GM19455 (cell line): Measurements from ENCODE around the gene PLEKHG5.

ENCODE experiments used
- ATAC-seq: cut with Tn5 transposase; IDR thresholded peaks from one replicate; pipeline ENCODE4 v1.9.1; 2021; ENCODE audit not compliant: unreplicated experiment

Gene PLEKHG5

GRCh38 chr1:6491480-6491962 is at the start of gene PLEKHG5:
Gene PLEKHG5 (minus strand): TSS chr1:6491667. CDS start chr1:6477571, 14,096 bp downstream.
- ATAC-seq = no peak

GRCh38 chr1:6538956-6539355 is 47.5 kb upstream of the PLEKHG5 start:
- ATAC-seq = no peak

GRCh38 chr1:6536291-6536690 is 44.8 kb upstream of the PLEKHG5 start:
- no peak for ATAC-seq

- no peak for ATAC-seq
These were observed 43.7 kb upstream of the PLEKHG5 start for GRCh38 chr1:6535214-6535613.

- no peak for ATAC-seq
These were observed 42.9 kb upstream of the PLEKHG5 start for GRCh38 chr1:6534248-6534822.

GRCh38 chr1:6531996-6532395 is 40.5 kb upstream of the PLEKHG5 start:
- no peak for ATAC-seq

GRCh38 chr1:6530504-6531160 is 39.2 kb upstream of the PLEKHG5 start:
- ATAC-seq = no peak

- no peak for ATAC-seq
These were observed 37.0 kb upstream of the PLEKHG5 start for GRCh38 chr1:6528492-6528891.

- no peak for ATAC-seq
These were observed 34.8 kb upstream of the PLEKHG5 start for GRCh38 chr1:6526316-6526715.

- no peak for ATAC-seq
These were observed 32.1 kb upstream of the PLEKHG5 start for GRCh38 chr1:6523566-6523965.

- no peak for ATAC-seq
These were observed 30.1 kb upstream of the PLEKHG5 start for GRCh38 chr1:6521536-6521935.

- no peak for ATAC-seq
These were observed 28.6 kb upstream of the PLEKHG5 start for GRCh38 chr1:6519935-6520671.

GRCh38 chr1:6519491-6519934 is 28.0 kb upstream of the PLEKHG5 start:
- ATAC-seq = no peak

GRCh38 chr1:6517435-6517851 is 26.0 kb upstream of the PLEKHG5 start:
- ATAC-seq = no peak

GRCh38 chr1:6515771-6516170 is 24.3 kb upstream of the PLEKHG5 start:
- ATAC-seq = no peak

GRCh38 chr1:6513320-6513801 is 21.9 kb upstream of the PLEKHG5 start:
- no peak for ATAC-seq

- no peak for ATAC-seq
These were observed 21.4 kb upstream of the PLEKHG5 start for GRCh38 chr1:6512908-6513280.

- ATAC-seq = no peak
These were observed 20.9 kb upstream of the PLEKHG5 start for GRCh38 chr1:6512245-6512907.

- no peak for ATAC-seq
These were observed 20.2 kb upstream of the PLEKHG5 start for GRCh38 chr1:6511561-6512244.

- no peak for ATAC-seq
These were observed 19.6 kb upstream of the PLEKHG5 start for GRCh38 chr1:6511056-6511455.

GRCh38 chr1:6510493-6510892 is 19.0 kb upstream of the PLEKHG5 start:
- no peak for ATAC-seq
